HG03521 (cell line): ENCODE data around the gene APPL2.
"Not testable (repeated sequence)": the region's sequence is repeated elsewhere in the genome, so short reads cannot be mapped to it uniquely, and the experiment has no call there.

ENCODE experiments used
- ATAC-seq: cut with Tn5 transposase; IDR thresholded peaks from one replicate; pipeline ENCODE4 v1.9.1; 2021; ENCODE audit warnings: mild to moderate bottlenecking, moderate library complexity; ENCODE audit not compliant: unreplicated experiment

APPL2 gene

GRCh38 chr12:105200385-105200784 is 35.6 kb downstream of the APPL2 start:
- ATAC-seq: no peak

GRCh38 chr12:105198961-105199360 is 37.0 kb downstream of the APPL2 start:
- ATAC-seq: no peak

GRCh38 chr12:105196090-105196489 is 39.9 kb downstream of the APPL2 start:
- ATAC-seq: no peak

- ATAC-seq: no peak
These were observed 41.0 kb downstream of the APPL2 start for GRCh38 chr12:105194947-105195346.

- no peak for ATAC-seq
These were observed 43.2 kb downstream of the APPL2 start for GRCh38 chr12:105192624-105193225.

GRCh38 chr12:105190530-105190929 is 45.4 kb downstream of the APPL2 start:
- ATAC-seq: no peak

- no peak for ATAC-seq
These were observed 46.7 kb downstream of the APPL2 start for GRCh38 chr12:105189293-105189692.

- ATAC-seq: not testable (repeated sequence)
These were observed 52.0 kb downstream of the APPL2 start for GRCh38 chr12:105183976-105184375.

GRCh38 chr12:105183406-105183805 is 52.6 kb downstream of the APPL2 start:
- ATAC-seq: not testable (repeated sequence)

- ATAC-seq: not testable (repeated sequence)
These were observed 56.9 kb downstream of the APPL2 start for GRCh38 chr12:105179114-105179513.

GRCh38 chr12:105177208-105177607 is 58.8 kb downstream of the APPL2 start:
- ATAC-seq: no peak

GRCh38 chr12:105175397-105175990 is 60.5 kb downstream of the APPL2 start:
- no peak for ATAC-seq

GRCh38 chr12:105171691-105172436 is 64.1 kb downstream of the APPL2 start:
- ATAC-seq: no peak

GRCh38 chr12:105170139-105170538 is 65.8 kb downstream of the APPL2 start:
- no peak for ATAC-seq

- ATAC-seq: no peak
These were observed 68.0 kb downstream of the APPL2 start for GRCh38 chr12:105168006-105168405.

- ATAC-seq: no peak
These were observed 68.6 kb downstream of the APPL2 start for GRCh38 chr12:105167346-105167745.

GRCh38 chr12:105166736-105167135 is 69.2 kb downstream of the APPL2 start:
- ATAC-seq: no peak

- ATAC-seq: no peak
These were observed 71.9 kb downstream of the APPL2 start for GRCh38 chr12:105164068-105164467.

GRCh38 chr12:105162174-105162573 is 73.8 kb downstream of the APPL2 start:
- ATAC-seq: no peak

- no peak for ATAC-seq
These were observed 77.1 kb downstream of the APPL2 start for GRCh38 chr12:105158876-105159275.

GRCh38 chr12:105157606-105158005 is 78.4 kb downstream of the APPL2 start:
- ATAC-seq: no peak

GRCh38 chr12:105156260-105156659 is 79.7 kb downstream of the APPL2 start:
- no peak for ATAC-seq
